Thoracic aorta (tissue), 2 donors: ENCODE results near the gene FAM90A26. TPM values are rescaled to one million over a fixed set of nuclear protein-coding genes. Genes with fewer than 3 reads are reported as not detected.
"Not testable (repeated sequence)": the region's sequence is repeated elsewhere in the genome, so short reads cannot be mapped to it uniquely, and the experiment has no call there.

Experiments used
- ATAC-seq: fragments of 150-250 bp; one replicate; pipeline ENCODE4 v1.8.0; 2017; ENCODE audit warnings: low read depth; ENCODE audit not compliant: insufficient number of reproducible peaks, low FRiP score
- DNase-seq: peaks from one replicate; pipeline ENCODE4 v3.0.0-alpha.2; 2020; ENCODE audit warnings: low spot score
- H3K27ac ChIP-seq, 2 donors: fragments of 200-600 bp; sonication (generic); 1 replicate in 1 of 2; 2 replicates in 1 of 2; pipeline ENCODE4 v1.5.1; 2016; ENCODE audit warnings: mild to moderate bottlenecking in 2 of 2, moderate library complexity in 2 of 2
- H3K27me3 ChIP-seq: fragments of 200-600 bp; sonication (generic); replicated peaks from 2 replicates; pipeline ENCODE4 v1.6.0; 2016; ENCODE audit warnings: mild to moderate bottlenecking; ENCODE audit not compliant: insufficient read depth
- H3K36me3 ChIP-seq: fragments of 200-600 bp; sonication (generic); one replicate; pipeline ENCODE4 v1.5.1; 2016
- H3K4me1 ChIP-seq, 2 donors: fragments of 200-600 bp; sonication (generic); 1 replicate in 1 of 2; 2 replicates in 1 of 2; pipeline versions ENCODE4 v1.5.1 to v1.6.0; 2016; ENCODE audit warnings: low read depth in 2 of 2, mild to moderate bottlenecking in 1 of 2; ENCODE audit not compliant: control insufficient read depth in 1 of 2
- H3K4me3 ChIP-seq: fragments of 200-600 bp; sonication (generic); 2 replicates; pipeline ENCODE4 v1.5.1; 2016; ENCODE audit warnings: mild to moderate bottlenecking
- H3K9me3 ChIP-seq: fragments of 200-600 bp; sonication (generic); 2 replicates; pipeline ENCODE4 v1.5.1; 2016
- total RNA-seq, 2 donors: library from RNA; depleted of rRNA; stranded (reverse); fragments of >200 nt; gene quantifications; one replicate each; pipeline versions ENCODE4 v1.1.0 to v1.2.3, GENCODE V29; 2016

The FAM90A26 gene
- total RNA-seq, 2 donors from 2014 or later, result not detected

- DNase-seq, ATAC-seq, H3K9me3 ChIP-seq, H3K4me1 ChIP-seq, H3K4me3 ChIP-seq, H3K27ac ChIP-seq, H3K36me3 ChIP-seq, H3K27me3 ChIP-seq: not testable (repeated sequence)
Observed at GRCh38 chr4:9158392-9158791, 11.8 kb upstream of the FAM90A26 start.

GRCh38 chr4:9160046-9160445 lies 10.2 kb upstream of the FAM90A26 start:
- H3K9me3 ChIP-seq, H3K4me3 ChIP-seq, ATAC-seq, H3K4me1 ChIP-seq, H3K36me3 ChIP-seq, DNase-seq, H3K27ac ChIP-seq, H3K27me3 ChIP-seq: not testable (repeated sequence)

DNA sequence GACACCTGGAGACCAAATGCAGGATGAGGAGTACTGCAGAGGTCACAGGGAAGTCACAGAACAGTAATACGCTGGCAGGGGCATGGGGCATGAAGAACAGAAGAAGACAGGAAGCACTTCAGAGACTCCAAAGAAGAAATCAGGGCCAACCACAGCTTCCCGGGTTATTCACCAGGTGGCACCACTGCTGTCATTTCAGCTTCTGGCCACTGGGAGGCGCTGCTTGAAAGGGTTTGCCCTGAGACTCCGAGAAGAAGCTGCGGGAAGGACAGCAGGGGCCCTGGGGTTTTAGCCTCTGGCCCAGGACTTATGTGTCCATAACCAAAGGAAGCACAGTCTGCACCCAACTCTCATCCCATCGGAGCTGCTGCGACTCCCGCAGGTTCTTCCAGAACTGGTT lies 4.2 kb upstream of the FAM90A26 start:
- not testable (repeated sequence) for ATAC-seq, H3K4me3 ChIP-seq, H3K36me3 ChIP-seq, H3K27me3 ChIP-seq, H3K4me1 ChIP-seq, DNase-seq, H3K9me3 ChIP-seq, H3K27ac ChIP-seq

- H3K27me3 ChIP-seq, H3K27ac ChIP-seq, H3K4me1 ChIP-seq, H3K9me3 ChIP-seq, ATAC-seq, DNase-seq, H3K36me3 ChIP-seq, H3K4me3 ChIP-seq: not testable (repeated sequence)
Observed at GRCh38 chr4:9210357-9210756, 40.1 kb downstream of the FAM90A26 start, which contains the start of gene USP17L10. USP17L10 (plus strand) TSS chr4:9210657; CDS start chr4:9210657, 0 bp downstream.

- not testable (repeated sequence) for DNase-seq, H3K36me3 ChIP-seq, H3K27me3 ChIP-seq, ATAC-seq, H3K9me3 ChIP-seq, H3K4me3 ChIP-seq, H3K27ac ChIP-seq, H3K4me1 ChIP-seq
Observed at GRCh38 chr4:9214701-9215100, 44.5 kb downstream of the FAM90A26 start.

GRCh38 chr4:9215105-9215504 lies 44.9 kb downstream of the FAM90A26 start, which contains the start of gene USP17L11:
USP17L11 (plus strand) TSS chr4:9215405; CDS start chr4:9215405, 0 bp downstream.
- H3K4me3 ChIP-seq, H3K4me1 ChIP-seq, H3K27ac ChIP-seq, ATAC-seq, DNase-seq, H3K27me3 ChIP-seq, H3K9me3 ChIP-seq, H3K36me3 ChIP-seq: not testable (repeated sequence)

DNA sequence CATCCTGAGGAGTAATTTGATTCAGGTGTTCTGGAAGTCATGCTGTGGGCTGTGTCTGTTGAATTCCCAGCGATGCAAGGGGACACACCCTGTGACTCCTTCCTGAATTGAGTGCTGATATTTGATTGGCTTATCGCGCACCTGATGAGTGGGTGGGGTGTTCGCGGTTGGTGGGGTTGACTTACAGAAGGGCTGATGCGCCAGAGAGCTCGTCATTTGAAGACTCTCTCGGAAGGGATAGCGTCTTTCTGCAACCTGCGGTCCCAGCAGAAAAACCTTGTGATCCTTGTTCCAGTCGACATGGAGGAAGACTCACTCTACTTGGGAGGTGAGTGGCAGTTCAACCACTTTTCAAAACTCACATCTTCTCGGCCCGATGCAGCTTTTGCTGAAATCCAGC lies 49.6 kb downstream of the FAM90A26 start, which contains the start of gene USP17L12:
USP17L12 (plus strand) TSS at position 301 of the 400 bp plus-strand sequence; CDS start at position 301, 0 bp downstream.
- ATAC-seq, H3K27ac ChIP-seq, H3K27me3 ChIP-seq, H3K36me3 ChIP-seq, H3K4me3 ChIP-seq, H3K4me1 ChIP-seq, H3K9me3 ChIP-seq, DNase-seq: not testable (repeated sequence)

GRCh38 chr4:9224596-9224995 lies 54.4 kb downstream of the FAM90A26 start, which contains the start of gene USP17L13:
USP17L13 (plus strand) TSS chr4:9224896; CDS start chr4:9224896, 0 bp downstream.
- not testable (repeated sequence) for DNase-seq, H3K27ac ChIP-seq, ATAC-seq, H3K9me3 ChIP-seq, H3K4me1 ChIP-seq, H3K4me3 ChIP-seq, H3K36me3 ChIP-seq, H3K27me3 ChIP-seq

Other genes with a start within 250 kb of the FAM90A26 start
- gene USP17L10, start 40.2 kb downstream of the FAM90A26 start, total RNA-seq, result not detected
- gene USP17L11, start 45.0 kb downstream of the FAM90A26 start, total RNA-seq, result not detected
- not detected for gene USP17L12, start 49.7 kb downstream of the FAM90A26 start, total RNA-seq
- not detected for gene USP17L13, start 54.5 kb downstream of the FAM90A26 start, total RNA-seq
- not detected for gene USP17L15, start 64.0 kb downstream of the FAM90A26 start, total RNA-seq
- gene USP17L17, start 73.5 kb downstream of the FAM90A26 start, total RNA-seq, result not detected
- gene USP17L18, start 78.2 kb downstream of the FAM90A26 start, total RNA-seq, result not detected
- gene USP17L19, start 83.0 kb downstream of the FAM90A26 start, total RNA-seq, result not detected
- not detected for gene USP17L20, start 87.7 kb downstream of the FAM90A26 start, total RNA-seq
- gene USP17L21, start 92.5 kb downstream of the FAM90A26 start, total RNA-seq, result not detected
- gene USP17L22, start 97.2 kb downstream of the FAM90A26 start, total RNA-seq, result not detected
- not detected for gene USP17L24, start 154.8 kb downstream of the FAM90A26 start, total RNA-seq
- not detected for gene USP17L25, start 159.5 kb downstream of the FAM90A26 start, total RNA-seq
- not detected for gene USP17L26, start 164.2 kb downstream of the FAM90A26 start, total RNA-seq
- gene USP17L5, start 169.0 kb downstream of the FAM90A26 start, total RNA-seq, result not detected
- gene USP17L27, start 173.7 kb downstream of the FAM90A26 start, total RNA-seq, result not detected
- gene USP17L28, start 178.5 kb downstream of the FAM90A26 start, total RNA-seq, result not detected
- not detected for gene USP17L29, start 183.2 kb downstream of the FAM90A26 start, total RNA-seq
- not detected for gene USP17L30, start 192.7 kb downstream of the FAM90A26 start, total RNA-seq